HCT116 (cell line): ENCODE results near the gene LRPPRC.

Source experiments
- CEBPB ChIP-seq: IDR thresholded peaks from 2 replicates; pipeline ENCODE4 v1.6.1; 2012; ENCODE audit warnings: low read depth
- EZH2 ChIP-seq: fragments of 200-600 bp; sonication (generic); IDR thresholded peaks from 2 replicates; pipeline ENCODE4 v1.6.1; 2017; ENCODE audit warnings: antibody characterized with exemption, mixed run types
- EZH2phosphoT487 ChIP-seq: fragments of 200-600 bp; IDR thresholded peaks from 2 replicates; pipeline ENCODE4 v1.6.1; 2018; ENCODE audit warnings: antibody characterized with exemption, borderline replicate concordance
- FOSL1 ChIP-seq: IDR thresholded peaks from 2 replicates; pipeline ENCODE4 v1.6.1; 2012; ENCODE audit warnings: low read depth
- POLR2A ChIP-seq: IDR thresholded peaks from 2 replicates; pipeline ENCODE4 v1.7.0; 2011; ENCODE audit warnings: borderline replicate concordance; ENCODE audit not compliant: insufficient read depth, insufficient read length; ENCODE audit errors: extremely low read depth
- POLR2AphosphoS5 ChIP-seq: IDR thresholded peaks from 2 replicates; pipeline ENCODE4 v1.6.1; 2011; ENCODE audit warnings: mild to moderate bottlenecking, low read depth, low read length, moderate library complexity
- REST ChIP-seq: IDR thresholded peaks from 2 replicates; pipeline ENCODE4 v1.6.1; 2012; ENCODE audit warnings: low read depth
- SP1 ChIP-seq: IDR thresholded peaks from 2 replicates; pipeline ENCODE4 v1.6.1; 2012; ENCODE audit warnings: low read depth
- SRF ChIP-seq: IDR thresholded peaks from 2 replicates; pipeline ENCODE4 v1.6.1; 2012; ENCODE audit warnings: low read depth
- ZNF274 ChIP-seq: fragments of 200-500 bp; sonication (Bioruptor generic); IDR thresholded peaks from 2 replicates; pipeline ENCODE4 v1.6.1; 2014; ENCODE audit warnings: mild to moderate bottlenecking, low read depth, low read length, inconsistent platforms
- TF ChIP-seq, protein P1 (sequence below), 3 experiments: fragments of 200-600 bp in 1 of 3; sonication (generic) in 1 of 3; IDR thresholded peaks in 2 of 3; conservative IDR thresholded peaks in 1 of 3; 2 replicates each; pipeline ENCODE4 v1.5.1; 2012 to 2017; ENCODE audit warnings: low read depth in 2 of 3, low read length in 2 of 3, antibody characterized with exemption in 1 of 3, borderline replicate concordance in 1 of 3, control low read depth in 1 of 3, mild to moderate bottlenecking in 1 of 3, mixed read lengths in 1 of 3, mixed run types in 1 of 3, moderate library complexity in 1 of 3; ENCODE audit not compliant: insufficient read depth in 1 of 3
- TF ChIP-seq, protein P2 (sequence below): IDR thresholded peaks from 2 replicates; pipeline ENCODE4 v1.6.1; 2011; ENCODE audit warnings: mild to moderate bottlenecking, low read length, moderate library complexity; ENCODE audit not compliant: insufficient replicate concordance; ENCODE audit errors: extremely low read depth
- TF ChIP-seq, protein P3 (sequence below): IDR thresholded peaks from 2 replicates; pipeline ENCODE4 v1.6.1; 2012

GRCh38 chr2:43925431-43925830 lies 70.4 kb downstream of the LRPPRC start:
- TF ChIP-seq POLR2A (no peak), EZH2 (no peak), FOSL1 (no peak), POLR2AphosphoS5 (no peak), ZNF274 (no peak), SP1 (no peak), CEBPB (no peak), SRF (no peak), EZH2phosphoT487 (no peak), REST (no peak)
- TF ChIP-seq, protein P1, sequence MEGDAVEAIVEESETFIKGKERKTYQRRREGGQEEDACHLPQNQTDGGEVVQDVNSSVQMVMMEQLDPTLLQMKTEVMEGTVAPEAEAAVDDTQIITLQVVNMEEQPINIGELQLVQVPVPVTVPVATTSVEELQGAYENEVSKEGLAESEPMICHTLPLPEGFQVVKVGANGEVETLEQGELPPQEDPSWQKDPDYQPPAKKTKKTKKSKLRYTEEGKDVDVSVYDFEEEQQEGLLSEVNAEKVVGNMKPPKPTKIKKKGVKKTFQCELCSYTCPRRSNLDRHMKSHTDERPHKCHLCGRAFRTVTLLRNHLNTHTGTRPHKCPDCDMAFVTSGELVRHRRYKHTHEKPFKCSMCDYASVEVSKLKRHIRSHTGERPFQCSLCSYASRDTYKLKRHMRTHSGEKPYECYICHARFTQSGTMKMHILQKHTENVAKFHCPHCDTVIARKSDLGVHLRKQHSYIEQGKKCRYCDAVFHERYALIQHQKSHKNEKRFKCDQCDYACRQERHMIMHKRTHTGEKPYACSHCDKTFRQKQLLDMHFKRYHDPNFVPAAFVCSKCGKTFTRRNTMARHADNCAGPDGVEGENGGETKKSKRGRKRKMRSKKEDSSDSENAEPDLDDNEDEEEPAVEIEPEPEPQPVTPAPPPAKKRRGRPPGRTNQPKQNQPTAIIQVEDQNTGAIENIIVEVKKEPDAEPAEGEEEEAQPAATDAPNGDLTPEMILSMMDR (IDR thresholded peaks at IDR 0.05 in 2 of 3, conservative IDR thresholded peaks at IDR 0.05 in 1 of 3; ENCODE audit: borderline replicate concordance in 1 of 3, insufficient read depth in 1 of 3, low read depth in 2 of 3, low read length in 2 of 3), result no peak
- TF ChIP-seq, protein P2, sequence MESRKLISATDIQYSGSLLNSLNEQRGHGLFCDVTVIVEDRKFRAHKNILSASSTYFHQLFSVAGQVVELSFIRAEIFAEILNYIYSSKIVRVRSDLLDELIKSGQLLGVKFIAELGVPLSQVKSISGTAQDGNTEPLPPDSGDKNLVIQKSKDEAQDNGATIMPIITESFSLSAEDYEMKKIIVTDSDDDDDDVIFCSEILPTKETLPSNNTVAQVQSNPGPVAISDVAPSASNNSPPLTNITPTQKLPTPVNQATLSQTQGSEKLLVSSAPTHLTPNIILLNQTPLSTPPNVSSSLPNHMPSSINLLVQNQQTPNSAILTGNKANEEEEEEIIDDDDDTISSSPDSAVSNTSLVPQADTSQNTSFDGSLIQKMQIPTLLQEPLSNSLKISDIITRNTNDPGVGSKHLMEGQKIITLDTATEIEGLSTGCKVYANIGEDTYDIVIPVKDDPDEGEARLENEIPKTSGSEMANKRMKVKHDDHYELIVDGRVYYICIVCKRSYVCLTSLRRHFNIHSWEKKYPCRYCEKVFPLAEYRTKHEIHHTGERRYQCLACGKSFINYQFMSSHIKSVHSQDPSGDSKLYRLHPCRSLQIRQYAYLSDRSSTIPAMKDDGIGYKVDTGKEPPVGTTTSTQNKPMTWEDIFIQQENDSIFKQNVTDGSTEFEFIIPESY, result no peak
- TF ChIP-seq, protein P3, sequence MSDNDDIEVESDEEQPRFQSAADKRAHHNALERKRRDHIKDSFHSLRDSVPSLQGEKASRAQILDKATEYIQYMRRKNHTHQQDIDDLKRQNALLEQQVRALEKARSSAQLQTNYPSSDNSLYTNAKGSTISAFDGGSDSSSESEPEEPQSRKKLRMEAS, result no peak
